K562 (cell line): ENCODE results near the gene IRS1. TPM values are rescaled to one million over a fixed set of nuclear protein-coding genes. Genes with fewer than 3 reads are reported as not detected.

Experiments used
- ATAC-seq: fragments of 200-7000 bp; cut with Tn5 transposase; 3 replicates; pipeline ENCODE4 v1.9.1; 2020; ENCODE audit warnings: moderate library complexity
- BruUV-seq: library from RNA; stranded (reverse); fragments of 400-500 nt; replicated peaks from 2 replicates; lab custom pipeline; 2021; lab: Mats Ljungman, UMichigan
- CTCF ChIA-PET: fragments of 300-600 bp; formaldehyde crosslinking; extraction: SDS; loops from one replicate; lab custom pipeline; 2021; ENCODE audit warnings: low intra/inter-chr PET ratio; lab: Yijun Ruan, JAX
- POLR2A ChIA-PET: fragments of 300-600, 350-650 bp; sonication (Branson Sonifier 250); formaldehyde crosslinking; extraction: SDS; loops from one replicate; lab custom pipeline; 2021; ENCODE audit warnings: antibody characterized with exemption, inconsistent platforms; lab: Yijun Ruan, JAX
- DNase-seq, 4 experiments: peaks; one replicate each; pipeline versions ENCODE4 v3.0.0 to v3.0.0-alpha.2; 2011 to 2018; ENCODE audit warnings: low spot score in 3 of 4, mixed read lengths in 3 of 4; ENCODE audit errors: extremely low read depth in 1 of 4
- FAIRE-seq: peaks from 2 replicates; lab custom pipeline; 2011; peaks lifted over from hg19 to GRCh38; lab: Jason Lieb, UNC
- H2AFZ ChIP-seq: 2 replicates; pipeline ENCODE4 v1.6.0; 2011; ENCODE audit warnings: low read depth, low read length, control low read depth, inconsistent platforms
- H3K27ac ChIP-seq: fragments of 200-600 bp; 3 replicates; pipeline ENCODE4 v1.8.0; 2011; ENCODE audit warnings: low read depth, mild to moderate bottlenecking, control low read depth, inconsistent platforms, low read length, moderate library complexity, mixed read lengths; ENCODE audit errors: extremely low read depth
- H3K27me3 ChIP-seq, 2 experiments: fragments of 300-600 bp in 1 of 2; 2 replicates in 1 of 2; 3 replicates in 1 of 2; pipeline versions ENCODE4 v1.6.0 to v1.8.0; 2011; ENCODE audit warnings: inconsistent platforms in 2 of 2, low read length in 2 of 2, mild to moderate bottlenecking in 1 of 2, mixed read lengths in 1 of 2, moderate library complexity in 1 of 2; ENCODE audit not compliant: control insufficient read depth in 2 of 2, insufficient read depth in 2 of 2
- H3K36me3 ChIP-seq: fragments of 300-600 bp; 3 replicates; pipeline ENCODE4 v1.8.0; 2011; ENCODE audit warnings: mild to moderate bottlenecking, low read length, inconsistent platforms; ENCODE audit not compliant: control insufficient read depth, insufficient read depth
- H3K4me1 ChIP-seq, 2 experiments: fragments of 200-600 bp in 1 of 2; replicated peaks in 1 of 2; 2 replicates in 1 of 2; 3 replicates in 1 of 2; pipeline versions ENCODE4 v1.5.1 to v1.8.0; 2011; ENCODE audit warnings: inconsistent platforms in 2 of 2, low read length in 2 of 2, mild to moderate bottlenecking in 1 of 2, mixed read lengths in 1 of 2, moderate library complexity in 1 of 2; ENCODE audit not compliant: control insufficient read depth in 2 of 2, insufficient read depth in 2 of 2
- H3K4me2 ChIP-seq: 2 replicates; pipeline ENCODE4 v1.6.1; 2011; ENCODE audit warnings: low read length, control low read depth, inconsistent platforms, mixed read lengths; ENCODE audit not compliant: insufficient read depth
- H3K4me3 ChIP-seq: fragments of 200-600 bp; sonication (generic), shearing (Covaris generic); 2 replicates; pipeline ENCODE4 v1.5.1; 2016; ENCODE audit warnings: control low read depth, inconsistent platforms
- H3K79me2 ChIP-seq: fragments of 200-600 bp; 3 replicates; pipeline ENCODE4 v1.8.0; 2011; ENCODE audit warnings: low read length, inconsistent platforms; ENCODE audit not compliant: control insufficient read depth, insufficient read depth
- H3K9ac ChIP-seq, 2 experiments: 2 replicates each; pipeline versions ENCODE4 v1.6.0 to v1.6.1; 2011; ENCODE audit warnings: low read depth in 2 of 2, low read length in 2 of 2, control low read depth in 1 of 2, inconsistent platforms in 1 of 2, mild to moderate bottlenecking in 1 of 2, mixed read lengths in 1 of 2; ENCODE audit not compliant: insufficient read depth in 1 of 2
- H3K9me1 ChIP-seq: one replicate; pipeline ENCODE4 v1.6.0; 2011; ENCODE audit warnings: inconsistent platforms, mild to moderate bottlenecking, low read length, moderate library complexity; ENCODE audit not compliant: control insufficient read depth, insufficient read depth
- H3K9me3 ChIP-seq: replicated peaks from 2 replicates; pipeline ENCODE4 v1.5.1; 2011; ENCODE audit warnings: low read depth, low read length, inconsistent platforms; ENCODE audit not compliant: control insufficient read depth, insufficient read depth
- H4K20me1 ChIP-seq: replicated peaks from 2 replicates; pipeline ENCODE4 v1.6.1; 2011; ENCODE audit warnings: low read length, inconsistent platforms, mixed read lengths; ENCODE audit not compliant: control insufficient read depth, insufficient read depth
- EP400 ChIP-seq: fragments of 450-650 bp; IDR thresholded peaks from 2 replicates; pipeline ENCODE4 v1.6.1; 2017; ENCODE audit warnings: antibody characterized with exemption, mild to moderate bottlenecking, moderate library complexity
- HOMEZ ChIP-seq: fragments of 250-450 bp; sonication (Bioruptor Pico); IDR thresholded peaks from 2 replicates; pipeline ENCODE4 v1.4.0; 2020; ENCODE audit warnings: mild to moderate bottlenecking, moderate library complexity
- TCF15 ChIP-seq: fragments of 250-450 bp; sonication (Bioruptor Pico); IDR thresholded peaks from 2 replicates; pipeline ENCODE4 v1.8.0; 2022; ENCODE audit warnings: moderate library complexity, mild to moderate bottlenecking, inconsistent platforms
- XRCC5 ChIP-seq: fragments of 200-400 bp; formaldehyde crosslinking; IDR thresholded peaks from 2 replicates; pipeline ENCODE4 v1.6.1; 2017; ENCODE audit warnings: low read depth, mild to moderate bottlenecking, low read length
- ZNF12 ChIP-seq: sonication (generic); formaldehyde crosslinking; IDR thresholded peaks from 2 replicates; pipeline ENCODE4 v1.4.0; 2020; ENCODE audit warnings: mild to moderate bottlenecking, missing genetic modification reagents
- WGBS: fragments of 100-300 bp; shearing (Covaris generic); methylation state at CpG from one replicate; pipeline ENCODE4 v1.1.6; 2016; ENCODE audit warnings: low coverage, mixed read lengths; ENCODE audit not compliant: insufficient coverage; ENCODE audit errors: missing lambda C conversion rate; 5-methylcytosine and 5-hydroxymethylcytosine counted together
- in situ Hi-C: fragments of 300-500 bp; cut with MboI; formaldehyde crosslinking; loops from 4 replicates; pipeline ENCODE4 v1.15.0; 2018; ENCODE audit warnings: inconsistent platforms, mixed read lengths
- intact Hi-C: fragments of 100-400 bp; cut with micrococcal nuclease; formaldehyde crosslinking; loops from 2 replicates; pipeline ENCODE4 v1.14.2; 2022
- polyA plus RNA-seq, 8 experiments: library from polyadenylated mRNA; depleted of rRNA in 4 of 8; stranded (reverse) in 5 of 8; unstranded in 3 of 8; fragments of >200 nt; fragmentation: Nextera tagmentation in 2 of 8; fragmentation: Illumina TruSeq in 1 of 8; extraction: Ambion mirVana in 2 of 8; extraction: Trizol in 1 of 8; gene quantifications; 2 replicates each; pipeline versions ENCODE4 v1.2.1 to v1.2.3, GENCODE V29; 2011 to 2014; ENCODE audit warnings: inconsistent platforms in 1 of 8, missing spikeins in 1 of 8
- total RNA-seq, 7 experiments: library from RNA; depleted of rRNA in 6 of 7; stranded (reverse); fragments of >200 nt in 6 of 7; fragmentation: Illumina TruSeq in 2 of 7; extraction: Trizol in 2 of 7; gene quantifications; 2 replicates each; pipeline versions ENCODE4 v1.2.1 to v1.2.3, GENCODE V29; 2011 to 2021; ENCODE audit warnings: low replicate concordance in 1 of 7
- TF ChIP-seq, protein P1 (sequence below): IDR thresholded peaks from 3 replicates; pipeline ENCODE4 v1.6.1; 2011; ENCODE audit warnings: borderline replicate concordance, mild to moderate bottlenecking; ENCODE audit not compliant: insufficient read length, insufficient read depth

IRS1 gene
- total and polyA plus RNA-seq, 9 of the 15 experiments (the other 6 are each of a cell fraction or from before 2014, with no cell fraction given) = under 0.01 to 0.31 (median 0.08) TPM; not detected in 1

- Histone ChIP-seq H3K27me3 (no peaks in the 10 kb centered on the region), H3K36me3 (peaks cover 7% of the 10 kb centered on the region; the same call in 1 of the 3 replicates), H3K4me1 (no peaks in the 10 kb centered on the region), H3K4me3 (no peak overlapping the region), H3K79me2 (peaks cover 7% of the 10 kb centered on the region), H3K9ac (no peak overlapping the region), H3K9me1 (no peaks in the 10 kb centered on the region), H3K27ac (no peak overlapping the region), H4K20me1 (no peaks in the 10 kb centered on the region), H3K4me2 (no peak overlapping the region), H3K9me3 (no peaks in the 10 kb centered on the region), H2AFZ (no peak overlapping the region)
- DNase-seq = no peak
- TF ChIP-seq XRCC5 = no peak
- TF ChIP-seq, protein P1, sequence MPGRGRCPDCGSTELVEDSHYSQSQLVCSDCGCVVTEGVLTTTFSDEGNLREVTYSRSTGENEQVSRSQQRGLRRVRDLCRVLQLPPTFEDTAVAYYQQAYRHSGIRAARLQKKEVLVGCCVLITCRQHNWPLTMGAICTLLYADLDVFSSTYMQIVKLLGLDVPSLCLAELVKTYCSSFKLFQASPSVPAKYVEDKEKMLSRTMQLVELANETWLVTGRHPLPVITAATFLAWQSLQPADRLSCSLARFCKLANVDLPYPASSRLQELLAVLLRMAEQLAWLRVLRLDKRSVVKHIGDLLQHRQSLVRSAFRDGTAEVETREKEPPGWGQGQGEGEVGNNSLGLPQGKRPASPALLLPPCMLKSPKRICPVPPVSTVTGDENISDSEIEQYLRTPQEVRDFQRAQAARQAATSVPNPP = no peak
- TF ChIP-seq ZNF12 = no peak
- no peak for TF ChIP-seq HOMEZ
- no peak for TF ChIP-seq TCF15 (CRISPR knock-in tag)
- TF ChIP-seq EP400 = no peak
- in situ Hi-C loops (no loop called here), intact Hi-C loops (no loop called here)
- no peak for FAIRE-seq
- ChIA-PET CTCF (no interaction called here), POLR2A (no interaction called here)
- BruUV-seq = no TSS peak
- 24% methylated on average over 2 of the region's 2 CpGs for WGBS
- ATAC-seq = no peak
Measured at GRCh38 chr2:226828191-226828590, 28.6 kb upstream of the IRS1 start.
